Urinary bladder (tissue), 4 donors: Measurements from ENCODE around the gene CAP1. TPM values are rescaled to one million over a fixed set of nuclear protein-coding genes. Genes with fewer than 3 reads are reported as not detected.
"Not testable (repeated sequence)": the region's sequence is repeated elsewhere in the genome, so short reads cannot be mapped to it uniquely, and the experiment has no call there.

Experiments used
- DNase-seq: peaks from one replicate; pipeline ENCODE4 v3.0.0-alpha.2; 2015; ENCODE audit errors: extremely low spot score
- H3K27ac ChIP-seq: one replicate; pipeline ENCODE4 v1.5.1; 2013; ENCODE audit warnings: low read depth, mild to moderate bottlenecking, moderate library complexity
- H3K36me3 ChIP-seq: one replicate; pipeline ENCODE4 v1.6.1; 2013; ENCODE audit warnings: mild to moderate bottlenecking, moderate library complexity; ENCODE audit not compliant: insufficient read depth
- H3K4me1 ChIP-seq: one replicate; pipeline ENCODE4 v1.6.1; 2013; ENCODE audit warnings: mild to moderate bottlenecking, moderate library complexity; ENCODE audit not compliant: insufficient read depth
- H3K4me3 ChIP-seq: one replicate; pipeline ENCODE4 v1.5.1; 2013; ENCODE audit warnings: low read depth, low read length
- WGBS: extraction: QIAGEN DNeasy Blood & Tissue Kit; methylation state at CpG from one replicate; pipeline ENCODE4 v1.1.7; 2013; 5-methylcytosine and 5-hydroxymethylcytosine counted together
- polyA plus RNA-seq: library from polyadenylated mRNA; stranded (reverse); fragments of 200-250 nt; gene quantifications from one replicate; pipeline ENCODE4 v1.2.3, GENCODE V29; 2013
- total RNA-seq: library from RNA; depleted of rRNA; stranded (reverse); fragments of >200 nt; gene quantifications from one replicate; pipeline ENCODE4 v1.2.3, GENCODE V29; 2014
- donor health status: healthy with polysubstance abuse.
- donor health status: healthy.

The CAP1 gene
- total and polyA plus RNA-seq, 2 donors, result 154 to 273 TPM

GRCh38 chr1:40079774-40080400 lies 39.4 kb downstream of the CAP1 start:
- WGBS, result 84% methylated on average over 6 of the region's 6 CpGs

DNA sequence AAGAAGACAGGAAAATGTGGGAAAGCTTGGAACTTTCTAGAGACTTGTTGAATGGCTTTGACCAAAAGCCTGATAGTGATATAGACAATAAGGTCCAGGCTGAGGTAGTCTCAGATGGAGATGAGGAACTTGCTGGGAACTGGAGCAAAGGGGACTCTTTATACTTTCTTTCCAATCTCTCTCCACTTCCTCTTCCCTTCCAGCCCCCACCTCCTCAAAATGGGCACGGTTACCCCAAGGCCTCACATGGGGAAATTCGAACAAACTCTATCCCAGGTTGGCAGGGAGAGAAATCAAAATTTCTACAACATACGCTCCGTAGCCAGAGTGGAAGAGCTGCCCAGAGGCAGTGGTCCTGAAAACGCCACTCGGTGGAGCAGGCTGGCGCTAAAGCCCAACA lies 41.3 kb downstream of the CAP1 start:
- no peak overlapping the region for H3K27ac ChIP-seq
- no peak for DNase-seq
- H3K4me1 ChIP-seq, result no peaks in the 10 kb centered on the region
- H3K36me3 ChIP-seq, result no peaks in the 10 kb centered on the region
- H3K4me3 ChIP-seq, result no peak overlapping the region
- 75% methylated on average over 7 of the region's 7 CpGs for WGBS

More at GRCh38 chr1:40079774-40080400, 39.4 kb downstream of the CAP1 start:
- no peak overlapping the region for H3K27ac ChIP-seq
- H3K36me3 ChIP-seq, result no peaks in the 10 kb centered on the region
- no peak overlapping the region for H3K4me3 ChIP-seq
- H3K4me1 ChIP-seq, result no peaks in the 10 kb centered on the region
- no peak for DNase-seq

DNA sequence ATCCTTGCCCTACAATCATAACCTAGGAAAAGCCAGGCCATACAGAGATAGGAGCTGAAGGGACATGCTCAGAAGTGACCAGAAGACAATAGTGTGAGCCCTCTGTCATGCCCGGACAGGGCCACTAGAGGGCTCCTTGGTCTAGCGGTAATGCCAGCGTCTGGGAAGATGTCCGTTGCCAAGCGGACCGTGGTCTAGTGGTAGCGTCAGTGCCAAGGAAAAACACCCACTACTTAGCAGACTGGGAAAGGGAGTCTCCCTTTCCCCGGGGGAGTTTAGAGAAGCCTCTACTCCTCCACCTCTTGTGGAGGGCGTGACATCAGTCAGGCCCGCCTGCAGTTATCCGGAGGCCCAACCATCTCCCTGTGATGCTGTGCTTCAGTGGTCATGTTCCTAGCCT lies 44.2 kb downstream of the CAP1 start:
- DNase-seq, H3K27ac ChIP-seq, H3K4me1 ChIP-seq, H3K4me3 ChIP-seq, H3K36me3 ChIP-seq: not testable (repeated sequence)
- 21% methylated on average over 11 of the region's 11 CpGs for WGBS

GRCh38 chr1:40090652-40091355 lies 50.3 kb downstream of the CAP1 start:
- 89% methylated on average over 5 of the region's 5 CpGs for WGBS

DNA sequence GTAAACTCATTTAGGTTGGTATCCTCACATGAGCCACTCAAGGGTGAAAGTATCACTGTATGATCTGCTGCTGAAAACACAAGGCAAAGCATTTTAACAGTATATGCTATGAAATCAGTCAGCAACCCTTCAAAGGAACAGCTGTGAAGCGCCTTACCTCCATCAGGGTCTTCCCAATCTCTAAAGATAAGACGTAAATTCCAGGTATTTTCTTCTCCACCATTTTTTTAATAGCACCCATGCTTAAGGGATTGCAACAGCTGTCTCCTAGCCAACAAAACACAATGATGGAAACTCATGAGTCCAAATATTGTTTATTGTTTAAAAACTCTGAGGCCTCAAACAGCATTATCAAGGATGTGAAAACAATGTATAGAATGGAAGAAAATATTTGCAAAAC lies 51.7 kb downstream of the CAP1 start:
- no peak overlapping the region for H3K4me3 ChIP-seq
- WGBS, result 85% methylated on average over 2 of the region's 2 CpGs
- no peak overlapping the region for H3K27ac ChIP-seq
- peaks cover 4% of the 10 kb centered on the region for H3K36me3 ChIP-seq
- H3K4me1 ChIP-seq, result no peaks in the 10 kb centered on the region
- DNase-seq, result no peak

More at GRCh38 chr1:40090652-40091355, 50.3 kb downstream of the CAP1 start:
- no peak overlapping the region for H3K4me3 ChIP-seq
- H3K4me1 ChIP-seq, result no peaks in the 10 kb centered on the region
- DNase-seq, result no peak
- H3K36me3 ChIP-seq, result peaks cover 4% of the 10 kb centered on the region
- H3K27ac ChIP-seq, result no peak overlapping the region

- 71% methylated on average over 6 of the region's 6 CpGs for WGBS
- no peak for DNase-seq
- H3K4me3 ChIP-seq, result no peak overlapping the region
- H3K4me1 ChIP-seq, result no peaks in the 10 kb centered on the region
- H3K27ac ChIP-seq, result no peak overlapping the region
- H3K36me3 ChIP-seq, result peaks cover 4% of the 10 kb centered on the region
Observed at GRCh38 chr1:40092706-40093639, 52.4 kb downstream of the CAP1 start.

- no peak overlapping the region for H3K27ac ChIP-seq
Observed at GRCh38 chr1:40094466-40095110, 54.1 kb downstream of the CAP1 start.

DNA sequence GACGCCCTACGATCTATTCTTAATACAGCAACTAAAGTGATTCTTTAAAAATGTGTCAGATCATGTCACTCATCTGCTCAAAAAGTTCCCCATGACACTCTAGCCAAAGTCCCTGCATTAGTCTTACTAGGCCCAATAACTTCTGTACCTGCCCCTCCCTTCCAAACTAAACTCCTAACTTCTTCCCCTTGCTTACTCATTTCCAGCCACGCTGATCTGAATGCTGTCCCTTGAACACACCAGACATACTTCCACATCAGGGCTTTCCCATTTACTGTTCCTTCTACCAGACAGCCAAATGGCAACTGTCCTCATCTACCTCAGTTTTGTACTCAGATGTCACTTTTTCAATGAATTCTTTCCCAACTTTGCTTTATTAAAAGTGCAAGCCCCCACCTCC lies 55.3 kb downstream of the CAP1 start:
- 95% methylated on average over 3 of the region's 3 CpGs for WGBS

More at GRCh38 chr1:40094466-40095110, 54.1 kb downstream of the CAP1 start:
- WGBS, result 63% methylated on average over 4 of the region's 4 CpGs
- no peak for DNase-seq
- no peak overlapping the region for H3K4me3 ChIP-seq
- H3K4me1 ChIP-seq, result no peaks in the 10 kb centered on the region
- H3K36me3 ChIP-seq, result no peaks in the 10 kb centered on the region

GRCh38 chr1:40096646-40096976 lies 56.1 kb downstream of the CAP1 start:
- DNase-seq, result no peak
- no peaks in the 10 kb centered on the region for H3K4me1 ChIP-seq
- H3K27ac ChIP-seq, result no peak overlapping the region
- H3K4me3 ChIP-seq, result peak overlapping the region; percentile 42
- no peaks in the 10 kb centered on the region for H3K36me3 ChIP-seq
- 9% methylated on average over 9 of the region's 9 CpGs for WGBS

More for the DNA sequence above, 55.3 kb downstream of the CAP1 start:
- Histone ChIP-seq H3K27ac (no peak overlapping the region), H3K4me1 (no peaks in the 10 kb centered on the region), H3K4me3 (no peak overlapping the region), H3K36me3 (no peaks in the 10 kb centered on the region)
- DNase-seq, result no peak

- H3K27ac ChIP-seq, result no peak within 1 kb of the TSS
- no peaks in the 10 kb centered on the region for H3K36me3 ChIP-seq
- under 1% methylated on average over 51 of the region's 51 CpGs for WGBS
Observed at GRCh38 chr1:40096977-40097782, 56.7 kb downstream of the CAP1 start, which contains the start of gene PPT1. Gene PPT1 (minus strand): TSS chr1:40097252. CDS start chr1:40097238, 14 bp downstream.

DNA sequence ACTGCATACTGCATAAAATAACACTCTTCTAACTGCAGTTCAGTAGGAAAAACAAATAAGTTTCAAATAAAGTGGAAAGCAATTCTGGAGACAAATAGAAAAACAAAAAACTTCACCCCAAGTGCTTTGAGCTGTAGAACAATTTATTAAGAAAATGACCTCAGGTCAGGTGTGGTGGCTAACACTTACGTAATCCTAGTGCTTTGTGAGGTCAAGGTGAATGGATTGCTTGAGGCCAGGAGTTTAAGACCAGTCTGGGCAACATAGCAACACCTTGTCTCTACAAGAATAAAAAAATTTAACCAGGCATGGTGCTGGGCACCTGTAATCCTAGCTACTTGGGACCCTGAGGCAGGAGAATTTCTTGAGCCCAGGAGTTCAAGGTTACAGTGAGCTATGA lies 61.5 kb downstream of the CAP1 start:
- H3K27ac ChIP-seq, result no peak overlapping the region

More at GRCh38 chr1:40096977-40097782, 56.7 kb downstream of the CAP1 start, which contains the start of gene PPT1:
- Histone ChIP-seq H3K4me3 (peak within 1 kb of the TSS; percentile 42), H3K4me1 (no peaks in the 10 kb centered on the region)
- DNase-seq, result no peak

GRCh38 chr1:40102896-40103295 lies 62.4 kb downstream of the CAP1 start:
- WGBS, result 86% methylated on average over 3 of the region's 3 CpGs
- no peak for DNase-seq

More for the DNA sequence above, 61.5 kb downstream of the CAP1 start:
- no peaks in the 10 kb centered on the region for H3K36me3 ChIP-seq
- no peak for DNase-seq
- 80% methylated on average over 1 of the region's 1 CpG for WGBS
- no peaks in the 10 kb centered on the region for H3K4me1 ChIP-seq
- no peak overlapping the region for H3K4me3 ChIP-seq

More at GRCh38 chr1:40102896-40103295, 62.4 kb downstream of the CAP1 start:
- Histone ChIP-seq H3K4me1 (no peaks in the 10 kb centered on the region), H3K27ac (no peak overlapping the region), H3K36me3 (peaks cover 1% of the 10 kb centered on the region), H3K4me3 (no peak overlapping the region)
